Liver (tissue), 9 donors: ENCODE data around the gene HGFAC. TPM values are rescaled to one million over a fixed set of nuclear protein-coding genes. Genes with fewer than 3 reads are reported as not detected.

Source experiments
- DNase-seq: peaks from one replicate; pipeline ENCODE4 v3.0.0-alpha.2; 2017; ENCODE audit warnings: low spot score
- H3K27ac ChIP-seq, 2 donors: one replicate each; pipeline ENCODE4 v1.7.0; 2013; ENCODE audit warnings: inconsistent platforms in 2 of 2, low read length in 2 of 2, control low read depth in 1 of 2, low read depth in 1 of 2, mild to moderate bottlenecking in 1 of 2
- H3K27me3 ChIP-seq, 4 donors: one replicate each; pipeline versions ENCODE4 v1.6.1 to v1.7.0; 2013; ENCODE audit warnings: low read length in 3 of 4, inconsistent platforms in 1 of 4, mild to moderate bottlenecking in 1 of 4, moderate library complexity in 1 of 4; ENCODE audit not compliant: control insufficient read depth in 4 of 4, insufficient read depth in 4 of 4
- H3K36me3 ChIP-seq, 4 donors: one replicate each; pipeline versions ENCODE4 v1.6.1 to v1.7.0; 2013; ENCODE audit warnings: low read length in 3 of 4, mild to moderate bottlenecking in 3 of 4, low read depth in 1 of 4, moderate library complexity in 1 of 4; ENCODE audit not compliant: control insufficient read depth in 4 of 4, insufficient read depth in 3 of 4
- H3K4me1 ChIP-seq, 4 donors: one replicate each; pipeline versions ENCODE4 v1.6.1 to v1.7.0; 2013; ENCODE audit warnings: low read length in 3 of 4, mild to moderate bottlenecking in 3 of 4, moderate library complexity in 1 of 4; ENCODE audit not compliant: control insufficient read depth in 4 of 4, insufficient read depth in 4 of 4
- H3K4me3 ChIP-seq, 3 donors: one replicate each; pipeline versions ENCODE4 v1.6.1 to v1.7.0; 2013; ENCODE audit warnings: low read length in 3 of 3, control low read depth in 1 of 3, low read depth in 1 of 3, mild to moderate bottlenecking in 1 of 3
- H3K9ac ChIP-seq, 2 donors: one replicate each; pipeline ENCODE4 v1.7.0; 2013; ENCODE audit warnings: low read length in 2 of 2, mild to moderate bottlenecking in 2 of 2, moderate library complexity in 2 of 2, control low read depth in 1 of 2, low read depth in 1 of 2
- H3K9me3 ChIP-seq, 4 donors: one replicate each; pipeline versions ENCODE4 v1.6.1 to v1.7.0; 2013; ENCODE audit warnings: low read length in 3 of 4; ENCODE audit not compliant: control insufficient read depth in 4 of 4
- ATF3 ChIP-seq: IDR thresholded peaks from 2 replicates; pipeline ENCODE4 v1.6.1; 2016; ENCODE audit warnings: antibody characterized with exemption
- EGR1 ChIP-seq, 2 donors: IDR thresholded peaks; 2 replicates each; pipeline ENCODE4 v1.6.1; 2016 to 2018; ENCODE audit warnings: antibody characterized with exemption in 2 of 2, low read depth in 2 of 2
- FOXA1 ChIP-seq: IDR thresholded peaks from 2 replicates; pipeline ENCODE4 v1.6.1; 2016; ENCODE audit warnings: antibody characterized with exemption
- FOXA2 ChIP-seq: IDR thresholded peaks from 2 replicates; pipeline ENCODE4 v1.6.1; 2016; ENCODE audit warnings: antibody characterized with exemption
- GABPA ChIP-seq, 2 donors: IDR thresholded peaks in 1 of 2; conservative IDR thresholded peaks in 1 of 2; 2 replicates each; pipeline ENCODE4 v1.6.1; 2016; ENCODE audit warnings: antibody characterized with exemption in 2 of 2, mild to moderate bottlenecking in 1 of 2, moderate library complexity in 1 of 2
- HNF4A ChIP-seq, 2 donors: conservative IDR thresholded peaks; 2 replicates each; pipeline ENCODE4 v1.6.1; 2016; ENCODE audit warnings: antibody characterized with exemption in 2 of 2, mild to moderate bottlenecking in 2 of 2
- HNF4G ChIP-seq: IDR thresholded peaks from 2 replicates; pipeline ENCODE4 v1.6.1; 2016; ENCODE audit warnings: antibody characterized with exemption
- JUND ChIP-seq, 2 donors: IDR thresholded peaks; 2 replicates each; pipeline ENCODE4 v1.6.1; 2016; ENCODE audit warnings: antibody characterized with exemption in 2 of 2
- MAX ChIP-seq: IDR thresholded peaks from 2 replicates; pipeline ENCODE4 v1.6.1; 2016; ENCODE audit warnings: antibody characterized with exemption
- NR2F2 ChIP-seq: IDR thresholded peaks from 2 replicates; pipeline ENCODE4 v1.6.1; 2016; ENCODE audit warnings: antibody characterized with exemption
- RAD21 ChIP-seq, 2 donors: IDR thresholded peaks; 2 replicates each; pipeline ENCODE4 v1.6.1; 2016; ENCODE audit warnings: antibody characterized with exemption in 2 of 2, mild to moderate bottlenecking in 2 of 2
- REST ChIP-seq: IDR thresholded peaks from 2 replicates; pipeline ENCODE4 v1.6.1; 2016; ENCODE audit warnings: antibody characterized with exemption, mild to moderate bottlenecking
- RXRA ChIP-seq, 2 donors: IDR thresholded peaks; 2 replicates each; pipeline ENCODE4 v1.6.1; 2017 to 2018; ENCODE audit warnings: antibody characterized with exemption in 2 of 2, mild to moderate bottlenecking in 1 of 2
- SP1 ChIP-seq: IDR thresholded peaks from 2 replicates; pipeline ENCODE4 v1.6.1; 2018; ENCODE audit warnings: antibody characterized with exemption, mild to moderate bottlenecking
- TAF1 ChIP-seq: conservative IDR thresholded peaks from 2 replicates; pipeline ENCODE4 v1.6.1; 2016; ENCODE audit warnings: antibody characterized with exemption, mild to moderate bottlenecking
- YY1 ChIP-seq: IDR thresholded peaks from 2 replicates; pipeline ENCODE4 v1.6.1; 2016; ENCODE audit warnings: antibody characterized with exemption, mild to moderate bottlenecking
- WGBS: extraction: QIAGEN DNeasy Blood & Tissue Kit; methylation state at CpG from one replicate; pipeline ENCODE4 v1.1.7; 2013; 5-methylcytosine and 5-hydroxymethylcytosine counted together
- polyA plus RNA-seq, 2 donors: library from polyadenylated mRNA; stranded (reverse) in 1 of 2; unstranded in 1 of 2; fragments of 200-250 nt in 1 of 2; fragments of >200 nt in 1 of 2; fragmentation: Nextera tagmentation in 1 of 2; extraction: Ambion mirVana in 1 of 2; gene quantifications; one replicate each; pipeline versions ENCODE4 v1.2.1 to v1.2.3, GENCODE V29; 2013 to 2015
- total RNA-seq, 2 donors: library from RNA; depleted of rRNA; stranded (reverse); fragments of >200 nt; gene quantifications; one replicate each; pipeline ENCODE4 v1.2.3, GENCODE V29; 2014
- TF ChIP-seq, protein P1 (sequence below): IDR thresholded peaks from 2 replicates; pipeline ENCODE4 v1.6.1; 2016; ENCODE audit warnings: antibody characterized with exemption
- TF ChIP-seq, protein P2 (sequence below): fragments of 150-350 bp; IDR thresholded peaks from 2 replicates; pipeline ENCODE4 v1.5.1; 2017; ENCODE audit warnings: improper control_type of control experiment, low read depth, low read length; ENCODE audit not compliant: missing input control
- donor health status: healthy.
- donor health status: healthy.
- donor health status: healthy.
- donor health status: healthy.
- donor health status: healthy.

Gene HGFAC
- total and polyA plus RNA-seq, 4 donors: 23.3 to 133 (median 82.7) TPM

- TF ChIP-seq REST (no peak), NR2F2 (no peak), ATF3 (no peak), FOXA1 (no peak), YY1 (no peak), SP1 (no peak), HNF4A (conservative IDR thresholded peaks at IDR 0.05) (no peak), JUND (IDR thresholded peaks at IDR 0.05) (no peak), TAF1 (no peak), GABPA (IDR thresholded peaks at IDR 0.05 in 1 of 2, conservative IDR thresholded peaks at IDR 0.05 in 1 of 2) (no peak), RXRA (IDR thresholded peaks at IDR 0.05) (no peak), HNF4G (no peak), FOXA2 (no peak), RAD21 (IDR thresholded peaks at IDR 0.05) (no peak), EGR1 (IDR thresholded peaks at IDR 0.05; ENCODE audit: low read depth in 2 of 2) (no peak), MAX (no peak)
- TF ChIP-seq, protein P1, sequence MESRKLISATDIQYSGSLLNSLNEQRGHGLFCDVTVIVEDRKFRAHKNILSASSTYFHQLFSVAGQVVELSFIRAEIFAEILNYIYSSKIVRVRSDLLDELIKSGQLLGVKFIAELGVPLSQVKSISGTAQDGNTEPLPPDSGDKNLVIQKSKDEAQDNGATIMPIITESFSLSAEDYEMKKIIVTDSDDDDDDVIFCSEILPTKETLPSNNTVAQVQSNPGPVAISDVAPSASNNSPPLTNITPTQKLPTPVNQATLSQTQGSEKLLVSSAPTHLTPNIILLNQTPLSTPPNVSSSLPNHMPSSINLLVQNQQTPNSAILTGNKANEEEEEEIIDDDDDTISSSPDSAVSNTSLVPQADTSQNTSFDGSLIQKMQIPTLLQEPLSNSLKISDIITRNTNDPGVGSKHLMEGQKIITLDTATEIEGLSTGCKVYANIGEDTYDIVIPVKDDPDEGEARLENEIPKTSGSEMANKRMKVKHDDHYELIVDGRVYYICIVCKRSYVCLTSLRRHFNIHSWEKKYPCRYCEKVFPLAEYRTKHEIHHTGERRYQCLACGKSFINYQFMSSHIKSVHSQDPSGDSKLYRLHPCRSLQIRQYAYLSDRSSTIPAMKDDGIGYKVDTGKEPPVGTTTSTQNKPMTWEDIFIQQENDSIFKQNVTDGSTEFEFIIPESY: no peak
- TF ChIP-seq, protein P2, sequence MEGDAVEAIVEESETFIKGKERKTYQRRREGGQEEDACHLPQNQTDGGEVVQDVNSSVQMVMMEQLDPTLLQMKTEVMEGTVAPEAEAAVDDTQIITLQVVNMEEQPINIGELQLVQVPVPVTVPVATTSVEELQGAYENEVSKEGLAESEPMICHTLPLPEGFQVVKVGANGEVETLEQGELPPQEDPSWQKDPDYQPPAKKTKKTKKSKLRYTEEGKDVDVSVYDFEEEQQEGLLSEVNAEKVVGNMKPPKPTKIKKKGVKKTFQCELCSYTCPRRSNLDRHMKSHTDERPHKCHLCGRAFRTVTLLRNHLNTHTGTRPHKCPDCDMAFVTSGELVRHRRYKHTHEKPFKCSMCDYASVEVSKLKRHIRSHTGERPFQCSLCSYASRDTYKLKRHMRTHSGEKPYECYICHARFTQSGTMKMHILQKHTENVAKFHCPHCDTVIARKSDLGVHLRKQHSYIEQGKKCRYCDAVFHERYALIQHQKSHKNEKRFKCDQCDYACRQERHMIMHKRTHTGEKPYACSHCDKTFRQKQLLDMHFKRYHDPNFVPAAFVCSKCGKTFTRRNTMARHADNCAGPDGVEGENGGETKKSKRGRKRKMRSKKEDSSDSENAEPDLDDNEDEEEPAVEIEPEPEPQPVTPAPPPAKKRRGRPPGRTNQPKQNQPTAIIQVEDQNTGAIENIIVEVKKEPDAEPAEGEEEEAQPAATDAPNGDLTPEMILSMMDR: no peak
- Histone ChIP-seq H3K4me1 (peaks cover 0 to 12% (median 5%) of the 10 kb centered on the region in 4 donors), H3K36me3 (peaks cover 10 to 53% (median 17%) of the 10 kb centered on the region in 4 donors), H3K27me3 (no peaks in the 10 kb centered on the region), H3K9me3 (no peaks in the 10 kb centered on the region), H3K4me3 (no peak overlapping the region), H3K27ac (no peak overlapping the region), H3K9ac (no peak overlapping the region)
- DNase-seq: no peak
- WGBS: 86% methylated on average over 12 of the region's 12 CpGs
Measured at GRCh38 chr4:3421470-3421869, 20.3 kb upstream of the HGFAC start.
